Kidney tubule cell (primary cell): Measurements from ENCODE around the gene CCNL1.
A peak's percentile ranks its signal among the peaks of the same experiment; 100 is the strongest.
"Not testable (repeated sequence)": the region's sequence is repeated elsewhere in the genome, so short reads cannot be mapped to it uniquely, and the experiment has no call there.

ENCODE experiments used
- DNase-seq: peaks from one replicate; pipeline ENCODE4 v3.0.0-alpha.2; 2018; ENCODE audit warnings: low spot score

Gene CCNL1

DNA sequence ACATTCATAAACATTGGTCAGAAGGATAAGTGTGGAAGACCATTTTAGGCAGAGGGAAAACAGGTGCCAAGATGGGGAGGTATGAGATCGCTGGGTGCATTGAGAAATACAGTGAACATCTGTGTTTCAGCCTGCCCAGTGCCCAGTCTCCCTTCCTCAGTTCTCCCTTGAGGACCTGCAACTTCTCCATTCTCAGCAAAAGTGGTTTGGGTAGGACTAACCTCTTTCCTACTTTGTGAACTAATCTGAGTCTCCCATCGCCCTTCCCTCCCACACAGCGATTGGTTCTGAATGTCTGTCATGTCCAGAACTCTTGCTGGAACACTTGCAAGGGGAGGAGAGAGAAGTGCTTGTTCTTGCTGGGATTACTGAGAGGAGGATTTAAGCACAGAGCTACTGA is 10.9 kb upstream of the CCNL1 start:
- no peak for DNase-seq

DNA sequence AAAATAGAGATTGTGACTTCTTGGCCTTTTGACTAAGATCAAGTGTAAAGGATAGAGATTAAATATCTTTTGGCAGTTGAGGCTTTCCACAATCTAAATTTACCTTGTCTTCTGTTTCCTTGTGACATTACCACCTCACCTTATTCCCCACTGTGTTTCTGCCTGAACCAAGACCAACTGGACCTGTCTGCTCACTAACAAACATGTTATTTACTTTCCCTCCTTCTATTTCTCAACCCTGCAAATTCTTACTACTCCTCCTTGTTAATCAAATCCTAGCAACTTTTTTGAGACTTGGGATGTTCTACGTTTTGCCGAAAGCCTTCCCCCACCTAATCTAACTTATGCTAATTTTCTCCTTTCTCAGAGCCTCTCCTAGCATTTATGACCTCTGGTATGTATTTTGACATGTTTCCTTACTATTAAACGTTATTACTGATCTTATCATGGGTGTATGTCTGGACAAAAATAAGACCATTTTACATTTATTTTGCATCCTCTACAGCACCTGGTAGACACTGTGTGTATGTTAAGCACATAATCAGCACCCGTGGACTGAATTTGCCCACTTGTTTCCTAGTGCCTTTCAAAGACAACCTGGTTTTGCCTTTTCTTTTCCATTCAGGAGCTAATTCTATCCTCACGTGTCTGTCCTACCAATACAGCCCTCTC is 7.6 kb upstream of the CCNL1 start:
- DNase-seq: no peak

DNA sequence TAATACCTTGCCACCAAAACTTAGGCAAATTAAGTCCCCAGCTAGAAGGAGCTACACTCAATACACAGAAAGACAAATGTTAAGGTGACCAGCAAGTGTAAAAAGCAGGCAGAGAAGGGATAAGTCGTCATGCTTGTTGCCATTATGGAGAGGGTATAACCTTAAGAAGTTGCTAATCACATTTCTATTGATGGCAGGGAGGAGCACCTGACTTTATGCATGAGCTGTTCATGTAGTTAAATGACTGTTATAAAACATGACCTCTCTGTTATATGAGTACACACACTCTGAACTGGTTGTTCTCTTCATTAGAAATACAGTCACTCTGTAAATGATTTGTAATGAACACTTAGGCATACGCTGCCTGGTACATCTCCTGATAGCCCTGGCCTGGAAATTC is 6.6 kb upstream of the CCNL1 start:
- peak; percentile 74 for DNase-seq

DNA sequence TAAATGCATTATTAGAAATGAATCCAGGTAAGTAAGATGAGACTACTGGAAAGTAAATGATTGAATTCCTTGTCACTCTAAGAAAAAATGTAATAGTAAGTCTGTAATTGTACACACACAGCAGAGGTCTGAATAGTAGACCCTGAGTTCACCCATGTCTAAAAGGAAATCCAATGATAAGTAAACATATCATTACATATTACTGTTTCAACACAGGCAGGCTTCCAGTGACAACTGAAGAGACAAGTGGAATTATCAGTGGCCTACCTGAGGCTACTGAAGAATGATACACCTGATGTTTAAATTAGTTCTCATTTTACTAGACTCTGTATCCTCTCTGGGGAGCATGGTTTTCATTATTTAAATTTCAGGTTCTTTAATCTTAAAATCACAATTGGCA is 6.2 kb upstream of the CCNL1 start:
- DNase-seq: no peak

DNA sequence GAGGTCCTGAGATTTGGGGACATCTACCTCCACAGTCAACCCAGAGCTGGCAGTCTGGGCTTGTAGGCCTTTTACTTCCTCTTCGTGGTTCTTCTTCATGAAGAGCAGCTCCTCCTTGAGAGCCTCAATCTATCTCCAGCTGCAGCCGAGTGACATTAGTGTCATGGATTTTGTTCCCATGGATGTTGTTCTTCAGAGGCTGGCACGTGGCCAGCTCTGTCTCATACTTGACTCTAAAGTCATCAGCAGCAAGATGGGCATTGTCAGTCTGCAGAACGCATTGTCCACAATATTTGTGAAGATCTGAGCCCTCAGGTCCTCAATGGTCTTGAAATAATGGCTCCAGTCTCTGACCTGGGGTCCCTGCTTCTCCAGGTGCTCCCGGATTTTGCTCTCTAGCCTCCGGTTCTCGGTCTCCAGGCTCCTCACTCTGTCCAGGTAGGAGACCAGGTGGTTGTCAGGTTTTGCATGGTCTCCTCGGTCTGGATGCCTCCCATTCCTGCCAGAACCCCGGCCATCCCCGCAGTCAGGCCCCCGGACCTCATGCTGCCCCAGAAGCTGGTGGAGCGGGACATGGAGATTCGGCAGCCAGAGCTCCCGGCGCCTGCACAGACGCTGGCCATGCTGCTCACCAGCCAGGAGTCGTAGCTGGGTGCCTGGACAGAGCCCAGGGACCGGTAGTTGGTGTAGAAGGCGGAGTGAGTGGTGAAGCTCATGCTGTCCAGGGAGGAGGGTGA is 3.4 kb upstream of the CCNL1 start:
- DNase-seq: peak; percentile 7

DNA sequence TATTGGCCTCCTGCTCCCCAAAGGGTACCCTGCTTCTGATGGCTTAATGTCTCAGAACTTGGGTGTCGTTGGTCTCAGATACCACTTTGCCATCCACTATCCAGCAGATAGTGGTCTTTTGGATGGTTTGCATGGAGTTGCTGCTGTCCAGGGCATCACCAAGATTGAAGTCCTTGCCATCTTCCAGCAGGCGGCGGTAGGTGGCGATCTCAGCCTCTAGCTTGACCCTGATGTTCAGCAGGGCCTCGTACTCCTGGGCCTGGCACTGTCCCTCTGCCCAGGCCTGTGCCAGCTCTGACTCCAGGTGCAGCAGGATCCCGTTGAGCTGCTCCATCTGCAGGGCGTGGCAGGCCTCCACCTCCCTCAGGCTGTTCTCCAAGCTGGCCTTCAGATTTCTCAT is 2.7 kb upstream of the CCNL1 start:
- DNase-seq: not testable (repeated sequence)

DNA sequence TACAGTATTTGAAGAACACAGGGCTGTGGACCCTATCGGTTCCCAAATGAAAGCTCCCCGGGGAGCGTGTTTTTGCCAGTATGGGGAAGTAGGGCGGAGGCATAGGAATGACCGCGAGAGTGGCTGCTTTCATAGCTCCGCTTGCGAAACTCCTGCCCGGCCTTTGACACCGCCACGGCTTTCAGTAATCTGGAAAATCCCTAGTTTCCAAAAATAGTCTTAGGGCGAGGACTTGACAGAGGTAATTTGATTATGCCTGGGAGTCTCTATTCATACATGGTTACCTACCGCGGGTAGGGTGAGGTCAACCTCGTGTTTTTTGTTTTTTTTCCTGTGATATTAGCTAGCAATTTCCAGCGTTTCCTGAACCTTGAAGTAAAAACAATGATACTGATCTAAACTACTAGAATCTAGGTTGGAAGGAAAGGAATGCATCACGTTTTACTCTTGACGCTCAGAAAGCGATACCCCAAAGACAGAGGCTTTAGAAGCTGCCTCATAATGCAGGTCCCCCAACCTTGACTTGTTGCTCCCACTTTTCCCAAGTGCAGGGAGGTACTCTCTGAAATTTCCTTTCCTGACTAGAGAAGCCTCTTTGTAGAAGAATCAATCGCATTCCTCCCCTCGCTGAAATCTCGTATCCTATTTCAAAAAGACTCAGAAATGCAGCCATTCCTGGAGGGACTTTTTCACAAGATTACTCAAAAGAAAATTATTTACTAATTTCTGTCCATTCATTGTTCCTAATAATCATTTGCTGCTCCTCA is 894 bp upstream of the CCNL1 start:
- DNase-seq: peak; percentile 97

DNA sequence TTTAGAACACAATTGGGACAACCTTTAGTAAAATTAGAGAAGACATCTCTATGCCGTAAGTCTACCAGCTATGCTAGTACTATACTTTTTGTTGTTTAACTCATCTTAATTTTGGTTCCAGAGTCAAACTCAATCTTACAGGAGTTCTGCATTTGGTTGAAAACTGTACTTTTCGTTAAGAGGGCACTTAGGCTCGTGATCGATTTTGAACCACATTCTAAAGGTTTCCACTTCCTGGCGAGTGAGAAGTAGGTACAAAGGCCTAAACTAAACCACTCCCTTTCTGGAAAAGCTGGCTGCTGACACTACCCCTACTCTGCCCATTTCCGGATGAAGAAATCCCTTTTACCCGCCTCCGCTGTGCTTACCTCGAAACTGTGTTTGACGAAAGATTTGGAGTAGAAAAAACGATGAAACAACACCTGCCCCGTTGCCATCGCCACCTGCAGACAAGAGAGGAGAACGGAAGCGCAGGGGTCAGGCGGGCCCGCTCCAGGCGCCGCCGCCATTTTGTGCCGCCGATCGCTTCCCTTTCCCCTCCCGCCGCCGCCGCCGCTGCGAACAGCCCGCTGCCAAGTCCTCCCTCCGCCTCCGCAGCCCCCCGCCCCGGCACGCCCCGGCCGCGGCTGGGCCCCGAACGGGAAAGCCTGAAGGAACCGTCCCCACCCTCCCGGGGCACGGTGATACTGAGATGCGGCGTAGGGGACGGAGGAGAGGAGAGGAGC is 748 bp downstream of the CCNL1 start:
- peak; percentile 75 for DNase-seq

DNA sequence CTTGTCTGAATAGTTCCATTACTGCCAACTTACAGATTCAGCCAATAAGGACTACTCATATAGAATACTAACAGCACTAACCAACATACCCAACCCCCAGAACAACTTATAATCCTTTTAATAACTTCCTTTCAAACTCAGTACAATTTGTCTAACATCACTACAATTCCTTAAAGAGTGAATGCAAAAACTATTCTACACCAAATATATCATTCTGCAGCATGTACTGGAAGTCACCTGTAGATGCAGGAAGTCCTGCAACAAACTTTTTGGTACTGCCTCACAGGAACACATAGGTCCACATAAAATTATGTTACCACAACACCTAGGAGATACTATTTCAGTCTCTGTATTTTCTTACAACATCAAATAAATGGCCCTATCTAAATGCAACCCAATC is 2.1 kb downstream of the CCNL1 start:
- DNase-seq: peak; percentile 5

DNA sequence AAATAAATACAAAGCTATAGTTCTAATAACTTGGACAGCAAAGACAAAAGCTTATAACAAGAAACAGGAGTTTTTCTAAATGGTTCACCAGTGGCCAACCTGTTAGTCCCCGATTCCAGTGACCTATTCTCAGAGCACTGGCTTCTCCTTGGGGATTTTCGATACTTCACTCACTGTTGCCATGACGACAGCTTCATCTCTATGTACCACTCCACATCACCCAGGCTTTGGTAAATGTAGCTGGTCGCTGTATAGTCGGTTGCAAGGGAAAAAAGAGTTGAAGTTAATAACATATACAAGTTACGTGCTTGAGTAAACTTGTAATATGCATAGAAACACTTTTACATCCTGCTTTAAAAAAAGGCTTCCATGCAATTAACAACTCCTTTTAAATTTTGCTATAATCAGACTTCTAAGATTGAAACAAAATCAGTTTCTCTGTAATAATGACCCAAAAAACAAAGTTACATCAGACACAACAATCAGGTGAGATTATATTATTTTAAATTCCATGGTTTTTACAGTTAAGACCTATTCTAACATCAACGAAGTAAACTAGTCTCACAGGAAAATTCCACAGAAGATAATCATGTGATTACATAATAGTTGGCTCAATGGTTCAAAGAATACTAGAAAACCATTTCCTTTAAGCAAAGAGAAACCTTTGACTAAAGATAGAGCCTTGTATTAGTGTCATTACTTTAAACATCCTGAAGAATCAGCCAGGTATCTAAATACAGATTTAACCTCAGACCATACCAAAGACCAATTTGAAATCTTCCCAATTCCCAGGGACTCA is 2.9 kb downstream of the CCNL1 start:
- DNase-seq: peak; percentile 52

DNA sequence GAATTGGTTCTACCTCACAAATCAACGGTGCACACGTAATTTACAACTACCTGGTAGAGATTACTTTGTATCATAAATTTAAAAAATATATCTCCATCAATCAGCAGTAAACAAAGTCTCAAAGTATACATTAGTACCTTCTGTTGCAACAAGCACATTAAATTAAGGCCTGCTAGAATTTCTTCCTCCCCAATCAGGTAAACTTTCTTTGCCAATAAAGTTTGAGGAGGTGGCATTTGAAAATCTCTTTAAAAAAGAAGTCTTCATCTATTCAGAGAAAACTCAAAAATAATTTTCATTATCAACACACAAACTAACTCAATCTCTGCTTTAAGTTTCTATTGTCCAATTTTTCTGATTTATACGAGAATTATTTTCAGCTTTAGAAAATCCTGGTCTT is 4.4 kb downstream of the CCNL1 start:
- no peak for DNase-seq

DNA sequence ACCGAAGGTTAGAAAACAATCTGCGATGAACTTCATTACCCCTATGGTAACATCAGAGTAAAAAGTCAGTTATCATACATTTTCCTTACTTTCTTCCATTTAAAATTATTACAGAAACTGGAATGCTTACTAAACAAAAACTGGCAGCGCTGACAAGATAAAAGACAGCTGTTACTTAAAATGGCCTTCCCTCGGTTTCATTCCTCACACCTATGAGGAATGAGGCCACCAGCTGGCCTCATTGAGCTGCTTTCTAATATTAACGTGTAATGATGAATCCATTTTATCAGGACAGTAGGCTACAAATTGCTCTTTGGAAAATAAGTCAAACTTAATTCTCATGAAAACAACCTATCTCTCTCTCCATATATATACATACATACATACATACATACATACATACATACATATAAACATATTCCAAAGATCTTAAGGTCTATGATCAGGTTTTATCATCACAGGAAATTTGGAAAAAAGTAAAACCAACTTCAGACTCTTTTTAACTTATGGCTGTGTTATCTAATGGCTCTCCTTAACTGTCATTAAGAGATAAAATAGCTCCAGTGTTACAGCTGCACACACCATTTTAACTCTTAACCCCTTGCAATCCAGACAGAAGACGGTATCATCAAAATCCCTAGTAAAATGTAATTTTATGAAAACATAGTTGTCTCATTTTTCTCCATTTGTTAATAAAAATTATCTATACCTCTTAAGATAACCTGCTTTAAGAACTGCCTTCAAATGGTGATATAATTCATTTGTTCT is 5.2 kb downstream of the CCNL1 start:
- DNase-seq: peak; percentile 13

DNA sequence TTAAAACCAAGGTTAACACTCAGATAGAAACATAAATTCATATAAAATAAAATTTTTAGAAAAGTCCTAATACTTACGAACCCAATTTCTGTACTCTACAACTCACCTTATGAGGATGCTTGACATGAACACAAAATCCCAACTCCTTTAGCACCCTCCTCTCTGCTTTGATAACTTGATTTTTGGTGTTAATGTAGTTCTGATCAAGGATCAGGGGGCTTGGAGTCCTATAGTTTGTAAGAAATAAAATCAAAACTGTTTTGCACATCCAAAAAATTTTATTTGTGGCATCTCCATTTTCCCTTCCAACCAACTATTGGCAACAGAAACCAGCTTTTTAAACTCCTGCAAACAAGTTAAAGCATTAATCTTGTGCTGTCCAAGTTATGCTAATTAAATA is 7.0 kb downstream of the CCNL1 start:
- no peak for DNase-seq

DNA sequence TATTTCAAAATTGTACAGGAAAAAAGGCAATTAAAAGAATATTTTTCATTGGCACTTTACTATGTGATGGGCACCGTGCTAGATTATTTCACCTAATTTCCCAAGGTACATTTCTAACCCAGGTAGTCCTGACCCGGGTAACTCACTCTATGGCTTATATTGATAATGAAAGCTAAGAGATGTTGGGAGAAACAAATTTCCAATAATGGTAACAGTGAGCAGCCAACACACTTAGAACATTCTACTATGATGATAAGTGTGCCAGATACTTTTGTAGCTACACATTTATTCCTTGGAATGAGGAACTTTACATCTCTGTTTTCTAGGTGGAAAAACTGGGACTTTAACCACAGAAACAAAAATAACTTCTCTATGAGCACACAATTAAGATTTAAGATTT is 7.5 kb downstream of the CCNL1 start:
- DNase-seq: no peak

DNA sequence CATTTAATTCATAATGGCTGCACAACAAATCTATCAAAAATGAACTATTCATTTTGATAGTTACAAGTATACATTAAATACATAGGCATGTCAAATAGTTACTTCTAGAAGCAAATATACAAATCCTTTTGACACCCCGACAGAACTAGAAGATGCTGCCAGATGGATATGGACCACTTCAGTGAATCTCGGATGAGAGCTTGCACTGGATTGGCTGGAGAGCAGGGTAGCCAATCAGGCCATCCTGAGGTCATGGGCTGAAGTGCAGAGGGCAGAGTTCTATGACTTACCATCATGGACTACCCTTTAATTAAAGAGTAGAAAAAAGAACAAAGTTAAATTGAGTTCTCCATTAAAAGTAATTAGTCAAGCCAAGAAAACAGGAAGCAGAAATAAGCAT is 8.3 kb downstream of the CCNL1 start:
- no peak for DNase-seq

DNA sequence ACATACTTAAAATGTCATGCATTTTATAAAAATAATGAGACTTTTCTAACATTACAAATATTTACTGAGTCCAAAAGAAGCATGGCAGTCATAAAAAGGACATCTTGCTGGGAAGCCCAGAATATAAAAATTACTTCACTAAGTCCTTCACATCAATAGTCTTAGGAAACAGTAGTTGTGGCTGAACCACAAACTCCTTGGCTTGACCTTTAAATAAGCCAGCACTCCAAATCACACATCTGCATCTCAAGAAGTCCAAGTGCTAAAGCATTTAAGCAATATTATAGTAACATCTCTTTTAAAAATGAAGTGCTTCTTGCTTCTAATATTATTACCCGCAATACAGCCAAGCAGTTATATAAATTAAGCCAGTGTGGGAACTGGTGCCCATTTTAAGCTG is 8.8 kb downstream of the CCNL1 start:
- DNase-seq: no peak

DNA sequence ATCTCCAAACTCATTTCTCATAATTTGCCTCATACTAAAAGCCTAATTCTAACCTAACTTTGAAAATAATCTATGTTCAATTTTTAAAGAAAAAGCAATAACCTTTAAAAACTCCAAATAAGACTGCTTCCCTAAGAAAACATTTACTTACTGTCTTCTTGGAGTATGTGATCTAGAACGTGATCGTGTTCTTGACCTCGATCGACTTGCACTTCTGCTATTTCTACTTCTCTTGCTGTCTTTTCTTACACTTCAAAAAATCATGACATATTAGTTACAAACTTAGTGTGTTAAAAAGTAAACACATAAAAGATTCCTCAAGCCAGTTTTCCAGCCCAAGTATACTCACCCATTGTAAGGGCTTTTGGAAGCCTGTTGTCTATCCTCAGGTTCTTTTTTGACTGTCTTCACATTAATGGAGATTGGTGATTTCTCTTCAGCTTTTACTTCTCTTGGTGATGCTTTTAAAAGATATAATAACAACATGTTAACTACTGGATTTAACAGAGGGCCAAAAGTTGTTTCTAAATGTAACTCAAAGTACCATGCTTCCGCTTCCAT is 10.7 kb downstream of the CCNL1 start:
- no peak for DNase-seq

DNA sequence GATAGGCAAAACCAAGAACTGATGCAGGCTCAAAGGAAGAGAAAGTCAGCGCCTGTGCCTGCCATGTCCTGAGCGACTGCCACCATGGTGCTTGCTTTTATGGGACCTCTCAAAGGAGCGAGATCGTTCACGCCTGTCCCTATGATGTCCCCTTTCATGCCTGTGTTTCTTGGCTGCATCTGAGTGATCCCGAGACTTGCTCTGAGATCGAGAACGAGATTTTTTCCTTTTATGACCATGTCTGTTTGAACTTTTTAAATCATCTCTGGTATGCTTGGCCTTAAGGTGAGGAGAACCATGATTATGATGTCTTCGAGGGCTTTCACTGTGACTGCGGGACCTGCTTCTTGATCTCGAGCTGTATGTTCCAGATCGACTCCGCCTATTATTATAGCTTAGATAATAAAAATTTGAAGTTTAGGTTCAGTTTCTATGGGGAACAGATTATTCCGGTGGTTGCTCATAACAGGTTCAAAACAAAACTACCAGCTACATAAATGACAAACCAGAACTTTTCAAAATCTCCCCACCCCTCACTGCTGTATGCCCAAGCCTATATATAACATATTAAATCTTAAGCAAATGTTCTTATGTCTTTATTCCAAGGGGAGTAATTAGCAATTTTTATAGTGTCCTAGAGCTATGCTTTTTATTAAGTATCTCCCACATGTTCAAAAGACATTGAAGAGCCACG is 11.6 kb downstream of the CCNL1 start:
- no peak for DNase-seq

DNA sequence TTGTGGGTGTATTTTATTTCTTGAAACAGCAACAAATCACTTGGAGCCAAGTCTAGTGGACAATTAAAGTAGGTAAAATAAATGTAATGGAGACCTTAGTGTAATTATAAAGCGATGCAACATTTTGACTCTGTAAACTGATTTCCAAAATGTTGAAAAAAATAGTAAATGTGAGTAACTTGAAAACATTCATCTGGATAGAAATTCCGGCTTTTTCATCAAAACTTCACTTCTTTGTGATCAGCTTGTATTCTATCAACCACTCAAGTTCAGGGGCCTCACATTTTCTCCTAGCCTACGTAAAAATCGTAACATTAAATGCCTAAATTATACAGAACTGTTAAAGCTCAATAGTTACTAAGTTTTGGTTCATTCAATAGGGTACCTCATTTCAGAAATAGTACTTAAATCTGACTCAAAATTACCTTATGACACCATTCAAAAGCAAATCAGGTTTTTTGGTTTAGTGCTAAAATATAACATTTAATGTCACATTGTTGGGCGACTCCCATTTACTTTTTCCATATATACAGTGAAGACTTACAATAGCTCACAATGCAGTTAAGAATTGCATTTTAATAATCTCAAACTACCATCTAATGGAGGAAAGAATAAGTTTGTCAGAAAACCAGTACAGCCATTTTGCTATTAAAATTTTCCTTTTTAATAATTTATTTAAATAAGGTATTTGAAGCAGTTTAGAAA is 12.7 kb downstream of the CCNL1 start:
- no peak for DNase-seq
